Measurements from ENCODE around the gene SPACA6.

GRCh38 chr19:51704626-51705025 lies 11.5 kb downstream of the SPACA6 start:
- no peak for TF ChIP-seq EZH2 (IDR thresholded peaks at IDR 0.05; ENCODE audit: insufficient read depth, poor library complexity, severe bottlenecking)
- TF ChIP-seq EZH2phosphoT487 (IDR thresholded peaks at IDR 0.05; ENCODE audit: insufficient read depth, low read depth): no peak
